Suprapubic skin (tissue), 3 donors: Measurements from ENCODE around the gene NAT16.

Experiments
- EP300 ChIP-seq: sonication (generic); formaldehyde crosslinking; IDR thresholded peaks from one replicate; pipeline ENCODE4 v1.6.1; 2017; ENCODE audit warnings: antibody characterized with exemption
- POLR2A ChIP-seq, 2 donors: fragments of 450-650 bp; IDR thresholded peaks; one replicate each; pipeline ENCODE4 v1.6.1; 2017; ENCODE audit warnings: antibody characterized with exemption in 2 of 2, mild to moderate bottlenecking in 2 of 2, moderate library complexity in 2 of 2
- TF ChIP-seq, protein P1 (sequence below), 2 donors: fragments of 200-600 bp in 1 of 2; fragments of 450-650 bp in 1 of 2; sonication (generic) in 1 of 2; IDR thresholded peaks; one replicate each; pipeline ENCODE4 v1.5.1; 2016 to 2019; ENCODE audit warnings: antibody characterized with exemption in 2 of 2, mild to moderate bottlenecking in 1 of 2, moderate library complexity in 1 of 2

DNA sequence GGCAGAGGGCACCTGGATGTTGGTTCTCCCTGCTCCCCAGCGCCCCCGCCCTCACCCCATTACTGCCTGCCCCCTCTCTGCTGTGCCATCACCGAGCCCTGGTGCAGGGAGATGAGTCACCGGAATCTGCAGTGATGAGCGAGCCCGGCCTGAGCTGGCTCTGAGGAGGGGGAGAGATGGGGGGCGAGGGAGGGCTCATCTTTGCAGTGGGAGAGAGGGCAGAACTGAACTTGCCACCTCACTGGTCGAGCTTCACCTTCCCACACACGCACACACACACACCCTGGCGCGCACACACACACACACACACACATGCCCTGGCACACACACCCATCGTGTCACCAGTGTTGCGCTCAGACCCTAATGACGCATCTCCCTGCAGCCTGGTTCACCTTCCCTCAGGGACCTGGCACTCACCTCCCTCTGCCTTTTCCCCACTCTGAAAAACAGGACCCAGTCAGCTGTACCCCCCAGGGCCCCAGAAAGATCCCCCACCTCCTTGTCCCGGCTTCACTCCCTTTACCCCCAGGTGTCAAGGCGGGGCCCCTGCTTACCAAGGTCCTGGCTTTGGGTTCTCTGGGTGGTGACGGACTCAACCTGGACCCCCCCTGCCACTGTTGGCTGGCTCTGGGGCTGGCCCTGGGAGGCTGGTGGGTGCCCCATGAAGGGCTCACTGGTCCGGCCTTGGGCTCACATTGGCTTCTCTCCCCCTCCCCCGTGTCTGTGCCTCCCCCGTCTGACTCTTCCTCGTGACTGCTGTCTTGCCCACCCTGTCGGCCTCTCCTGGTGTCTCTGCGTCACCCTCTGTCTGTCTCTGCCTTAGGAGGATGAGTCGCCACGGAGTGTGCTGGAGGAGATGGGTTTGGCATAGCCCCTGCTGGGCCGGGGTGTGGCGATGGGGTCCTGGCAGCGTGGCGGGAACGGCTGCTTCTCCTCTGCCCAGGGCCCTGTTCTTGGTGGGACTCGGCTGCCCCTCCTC lies 20.1 kb downstream of the NAT16 start:
- TF ChIP-seq EP300 (no peak), POLR2A (IDR thresholded peaks at IDR 0.05) (no peak)
- TF ChIP-seq, protein P1, sequence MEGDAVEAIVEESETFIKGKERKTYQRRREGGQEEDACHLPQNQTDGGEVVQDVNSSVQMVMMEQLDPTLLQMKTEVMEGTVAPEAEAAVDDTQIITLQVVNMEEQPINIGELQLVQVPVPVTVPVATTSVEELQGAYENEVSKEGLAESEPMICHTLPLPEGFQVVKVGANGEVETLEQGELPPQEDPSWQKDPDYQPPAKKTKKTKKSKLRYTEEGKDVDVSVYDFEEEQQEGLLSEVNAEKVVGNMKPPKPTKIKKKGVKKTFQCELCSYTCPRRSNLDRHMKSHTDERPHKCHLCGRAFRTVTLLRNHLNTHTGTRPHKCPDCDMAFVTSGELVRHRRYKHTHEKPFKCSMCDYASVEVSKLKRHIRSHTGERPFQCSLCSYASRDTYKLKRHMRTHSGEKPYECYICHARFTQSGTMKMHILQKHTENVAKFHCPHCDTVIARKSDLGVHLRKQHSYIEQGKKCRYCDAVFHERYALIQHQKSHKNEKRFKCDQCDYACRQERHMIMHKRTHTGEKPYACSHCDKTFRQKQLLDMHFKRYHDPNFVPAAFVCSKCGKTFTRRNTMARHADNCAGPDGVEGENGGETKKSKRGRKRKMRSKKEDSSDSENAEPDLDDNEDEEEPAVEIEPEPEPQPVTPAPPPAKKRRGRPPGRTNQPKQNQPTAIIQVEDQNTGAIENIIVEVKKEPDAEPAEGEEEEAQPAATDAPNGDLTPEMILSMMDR (IDR thresholded peaks at IDR 0.05), result no peak
